Activated CD8-positive, alpha-beta T cell treated with anti-CD3 and anti-CD28 coated beads for 36 hours (primary cell): ENCODE data around the gene C11orf68. TPM values are rescaled to one million over a fixed set of nuclear protein-coding genes. Genes with fewer than 3 reads are reported as not detected.

ENCODE experiments used
- ATAC-seq: fragments of 200-7000 bp; cut with Tn5 transposase; one replicate; pipeline ENCODE4 v1.10.0; 2021; ENCODE audit warnings: mild to moderate bottlenecking, moderate library complexity
- CTCF ChIA-PET: fragments of 350-600 bp; sonication (Branson Sonifier 250); formaldehyde crosslinking; loops from one replicate; lab custom pipeline; 2021; ENCODE audit warnings: antibody characterized with exemption; lab: Charles Lee
- POLR2A ChIA-PET: fragments of 350-600 bp; sonication (Branson Sonifier 250); formaldehyde crosslinking; loops from one replicate; lab custom pipeline; 2021; ENCODE audit warnings: antibody characterized with exemption; lab: Charles Lee
- DNase-seq: peaks from one replicate; pipeline ENCODE4 v3.0.0-alpha.2; 2020
- H3K27ac Mint-ChIP-seq: one replicate; pipeline ENCODE4 v1.8.0; 2021; ENCODE audit warnings: mild to moderate bottlenecking, mixed read lengths
- H3K27me3 Mint-ChIP-seq: one replicate; pipeline ENCODE4 v1.8.0; 2021; ENCODE audit warnings: mixed read lengths
- H3K36me3 Mint-ChIP-seq: one replicate; pipeline ENCODE4 v1.8.0; 2021; ENCODE audit warnings: low read depth, mixed read lengths
- H3K4me1 Mint-ChIP-seq: one replicate; pipeline ENCODE4 v1.8.0; 2021; ENCODE audit warnings: low read depth, mixed read lengths
- H3K4me3 Mint-ChIP-seq: one replicate; pipeline ENCODE4 v1.8.0; 2021; ENCODE audit warnings: mild to moderate bottlenecking, moderate library complexity, mixed read lengths
- H3K9me3 Mint-ChIP-seq: one replicate; pipeline ENCODE4 v1.8.0; 2021; ENCODE audit warnings: mixed read lengths
- CTCF ChIP-seq: fragments of 200-600 bp; IDR thresholded peaks from one replicate; pipeline ENCODE4 v1.8.0; 2022; ENCODE audit warnings: antibody characterized with exemption, mild to moderate bottlenecking
- intact Hi-C: fragments of 100-400 bp; cut with micrococcal nuclease; formaldehyde crosslinking; loops from one replicate; pipeline ENCODE4 v1.10.0; 2022
- total RNA-seq, 2 experiments: library from RNA; stranded (reverse); gene quantifications; one replicate each; pipeline ENCODE4 v1.2.3, GENCODE V29; 2021

The C11orf68 gene
- total RNA-seq, 2 experiments from 2014 or later = 26.2 to 26.3 TPM

- H3K4me1 Mint-ChIP-seq = peaks cover 40% of the 10 kb centered on the region
- intact Hi-C loops = loop anchor here (10.0 kb wide), 1 partner anchor 67 kb away; the partner anchor contains the start of gene CCDC85B
Observed at GRCh38 chr11:65962141-65962564, 43.3 kb upstream of the C11orf68 start.

DNA sequence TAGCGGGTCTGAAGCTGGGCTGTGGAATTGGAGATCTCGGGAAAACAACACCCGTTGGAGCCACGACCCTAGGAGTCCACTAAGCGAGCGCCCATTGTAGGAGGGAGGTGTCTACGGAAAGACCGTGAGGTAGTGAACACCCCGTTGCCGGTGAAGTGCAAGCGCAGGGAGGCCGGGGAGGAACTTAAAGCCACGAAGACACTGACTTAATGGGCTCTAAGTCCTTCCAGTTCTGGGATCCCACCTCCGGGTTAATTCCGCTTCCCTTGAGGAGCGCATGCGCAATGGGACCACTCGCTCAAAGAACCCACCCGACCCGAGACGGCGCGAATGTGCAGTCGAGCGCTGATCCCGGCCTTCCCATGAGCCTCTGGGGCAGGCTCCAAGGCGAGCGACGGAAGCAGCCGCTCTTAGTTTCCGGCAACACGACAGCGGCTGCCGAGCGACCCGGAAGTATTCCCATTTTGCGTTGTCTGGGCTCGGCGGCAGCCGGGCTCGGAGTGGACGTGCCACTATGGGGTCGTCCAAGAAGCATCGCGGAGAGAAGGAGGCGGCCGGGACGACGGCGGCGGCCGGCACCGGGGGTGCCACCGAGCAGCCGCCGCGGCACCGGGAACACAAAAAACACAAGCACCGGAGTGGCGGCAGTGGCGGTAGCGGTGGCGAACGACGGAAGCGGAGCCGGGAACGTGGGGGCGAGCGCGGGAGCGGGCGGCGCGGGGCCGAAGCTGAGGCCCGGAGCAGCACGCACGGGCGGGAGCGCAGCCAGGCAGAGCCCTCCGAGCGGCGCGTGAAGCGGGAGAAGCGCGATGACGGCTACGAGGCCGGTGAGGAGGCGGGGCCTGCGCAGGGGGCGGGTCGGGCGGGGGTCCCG, 42.6 kb upstream of the C11orf68 start, which contains the start of gene SART1:
Gene SART1 (plus strand): TSS at position 468 of the 874 bp plus-strand sequence. CDS start 47 bp downstream, at position 515.
- intact Hi-C loops = loop anchor here (1.0 to 10.0 kb wide), 2 partner anchors 42 to 67 kb away; partner anchors contain the start of genes C11orf68, CCDC85B and DRAP1
- DNase-seq = peak; percentile 98
- H3K27ac Mint-ChIP-seq = peak within 1 kb of the TSS; percentile 97
- ATAC-seq = peak; percentile 91
- no peaks in the 10 kb centered on the region for H3K9me3 Mint-ChIP-seq
- no peaks in the 10 kb centered on the region for H3K27me3 Mint-ChIP-seq
- peak within 1 kb of the TSS; percentile 82 for H3K4me3 Mint-ChIP-seq
- peaks cover 36% of the 10 kb centered on the region for H3K36me3 Mint-ChIP-seq
- ChIA-PET CTCF (interaction anchor here (2.5 to 3.6 kb wide), 3 partner anchors 70 to 77 kb away, joined by 12 to 17 read pairs (median 13); partner anchors contain the start of genes CCDC85B and FIBP), POLR2A (interaction anchor here (0.6 to 7.2 kb wide), 10 partner anchors 14 to 71 kb away, joined by 3 to 54 read pairs (median 4); partner anchors contain the start of genes CCDC85B, FIBP and FOSL1)
- H3K4me1 Mint-ChIP-seq = peaks cover 46% of the 10 kb centered on the region
- TF ChIP-seq CTCF = no peak

More at GRCh38 chr11:65962141-65962564, 43.3 kb upstream of the C11orf68 start:
- DNase-seq = no peak
- POLR2A ChIA-PET = interaction anchor here (0.6 to 7.2 kb wide), 8 partner anchors 14 to 71 kb away, joined by 3 to 54 read pairs (median 4); partner anchors contain the start of genes CCDC85B and FIBP
- TF ChIP-seq CTCF = no peak
- Mint-ChIP-seq H3K27ac (peak overlapping the region; percentile 84), H3K4me3 (peak overlapping the region; percentile 82), H3K36me3 (peaks cover 41% of the 10 kb centered on the region), H3K27me3 (no peaks in the 10 kb centered on the region), H3K9me3 (no peaks in the 10 kb centered on the region)
- CTCF ChIA-PET = interaction anchor here (2.5 to 3.6 kb wide), 3 partner anchors 71 to 77 kb away, joined by 12 to 17 read pairs (median 13); partner anchors contain the start of genes CCDC85B and FIBP
- no peak for ATAC-seq

GRCh38 chr11:65960824-65961266, 42.0 kb upstream of the C11orf68 start:
- TF ChIP-seq CTCF = no peak
- Mint-ChIP-seq H3K4me3 (peak overlapping the region; percentile 82), H3K9me3 (no peaks in the 10 kb centered on the region), H3K27me3 (no peaks in the 10 kb centered on the region), H3K27ac (peak overlapping the region; percentile 97), H3K4me1 (peaks cover 48% of the 10 kb centered on the region), H3K36me3 (peaks cover 32% of the 10 kb centered on the region)
- DNase-seq = no peak
- ATAC-seq = peak; percentile 4
- ChIA-PET POLR2A (interaction anchor here (0.6 to 7.2 kb wide), 6 partner anchors 21 to 476 kb away, joined by 3 to 54 read pairs (median 4); partner anchors contain the start of genes CCDC85B, FIBP and FOSL1), CTCF (interaction anchor here (1.3 to 3.6 kb wide), 4 partner anchors 70 to 298 kb away, joined by 3 to 17 read pairs (median 12); partner anchors contain the start of genes CCDC85B, FIBP and RELA)
- intact Hi-C loops = loop anchor here (1.0 to 10.0 kb wide), 2 partner anchors 42 to 66 kb away; partner anchors contain the start of genes C11orf68, CCDC85B and DRAP1

- intact Hi-C loops = no loop called here
- H3K9me3 Mint-ChIP-seq = no peaks in the 10 kb centered on the region
- ChIA-PET POLR2A (interaction anchor here (0.7 to 7.2 kb wide), 8 partner anchors 28 to 539 kb away, joined by 3 to 54 read pairs (median 5); partner anchors contain the start of genes BANF1, CCDC85B, FIBP and FOSL1), CTCF (interaction anchor here (0.8 to 3.6 kb wide), 7 partner anchors 60 to 109 kb away, joined by 3 to 17 read pairs (median 3); partner anchors contain the start of genes CCDC85B, FIBP and MUS81)
- peak overlapping the region; percentile 93 for H3K27ac Mint-ChIP-seq
- H3K4me3 Mint-ChIP-seq = no peak overlapping the region
- H3K4me1 Mint-ChIP-seq = peaks cover 45% of the 10 kb centered on the region
- ATAC-seq (no peak), DNase-seq (no peak)
- no peak for TF ChIP-seq CTCF
- H3K36me3 Mint-ChIP-seq = peaks cover 16% of the 10 kb centered on the region
- H3K27me3 Mint-ChIP-seq = no peaks in the 10 kb centered on the region
Observed at GRCh38 chr11:65958774-65959420, 40.0 kb upstream of the C11orf68 start.
